Testis (tissue), 2 donors: ENCODE data around the gene AOAH.

Experiments used
- CTCF ChIP-seq, 3 experiments: fragments of 450-650 bp in 2 of 3; fragments of 200-600 bp in 1 of 3; sonication (generic) in 1 of 3; IDR thresholded peaks; one replicate each; pipeline ENCODE4 v1.5.1; 2016 to 2019; ENCODE audit warnings: antibody characterized with exemption in 3 of 3, mild to moderate bottlenecking in 2 of 3, moderate library complexity in 1 of 3
- POLR2A ChIP-seq: fragments of 450-650 bp; IDR thresholded peaks from one replicate; pipeline ENCODE4 v1.6.1; 2017; ENCODE audit warnings: antibody characterized with exemption, mild to moderate bottlenecking, moderate library complexity

DNA sequence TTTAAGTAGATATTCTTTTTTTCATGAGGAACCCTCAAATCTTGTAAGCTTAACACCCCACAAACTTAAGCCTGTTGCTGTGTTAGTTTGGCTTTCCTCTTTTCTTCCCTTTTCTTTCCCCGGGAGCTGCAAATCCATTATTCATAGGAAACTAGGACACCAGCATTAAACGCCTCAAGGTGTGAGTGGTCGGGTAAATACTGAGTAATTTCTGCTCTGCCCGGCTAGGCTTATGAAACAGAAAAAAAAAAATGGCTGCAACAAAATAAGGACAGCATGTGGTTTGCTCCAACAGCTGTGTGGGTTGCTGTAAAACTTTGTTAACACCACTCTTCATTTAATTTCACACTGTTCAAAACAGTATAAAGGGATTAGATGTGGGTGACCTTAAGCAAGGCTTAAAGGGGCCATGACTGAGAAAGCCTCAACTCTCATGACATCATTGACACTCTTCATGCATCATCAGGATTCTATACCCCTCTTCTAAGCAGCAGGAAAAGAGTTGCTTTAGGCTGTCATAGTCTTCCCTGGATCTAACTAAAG is 104.1 kb downstream of the AOAH start:
- TF ChIP-seq CTCF (IDR thresholded peaks at IDR 0.05) (no peak), POLR2A (no peak)
